Measurements from ENCODE around the gene CD52.
"Not testable (repeated sequence)": the region's sequence is repeated elsewhere in the genome, so short reads cannot be mapped to it uniquely, and the experiment has no call there.

CD52 gene

DNA sequence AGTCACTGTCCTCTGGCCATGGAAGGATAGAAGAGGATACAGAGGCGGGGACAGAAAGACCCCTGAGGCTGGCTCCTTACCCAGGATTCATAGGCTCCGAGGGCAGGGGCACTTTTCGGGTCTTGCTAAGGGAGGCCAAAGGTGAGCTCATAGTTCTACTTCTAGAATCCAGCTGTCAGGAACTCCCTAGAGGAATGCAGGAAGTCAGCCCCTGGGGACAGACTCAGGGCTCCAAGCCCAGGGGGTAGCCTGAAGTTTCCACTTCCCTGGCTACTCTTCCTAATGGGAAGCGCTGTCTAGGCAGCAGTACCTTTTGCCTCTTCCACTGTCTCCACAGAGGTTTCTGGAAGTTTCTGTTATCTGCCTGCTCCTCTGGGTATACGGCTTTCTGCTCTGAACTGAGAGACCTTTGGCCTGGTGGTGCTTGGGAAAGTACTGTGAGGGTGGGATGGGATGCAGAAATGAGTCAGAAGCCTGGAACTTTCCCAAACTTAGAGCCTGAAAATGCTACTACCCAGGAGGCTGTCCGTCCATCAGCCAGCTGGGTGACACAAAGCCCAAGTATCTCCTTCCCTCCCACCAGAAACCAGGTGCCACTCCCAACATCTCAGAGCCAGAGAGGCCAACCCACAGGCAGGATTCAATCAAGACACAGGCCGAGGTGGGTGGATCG lies 14.9 kb upstream of the CD52 start:
- no peak for DNase-seq

DNA sequence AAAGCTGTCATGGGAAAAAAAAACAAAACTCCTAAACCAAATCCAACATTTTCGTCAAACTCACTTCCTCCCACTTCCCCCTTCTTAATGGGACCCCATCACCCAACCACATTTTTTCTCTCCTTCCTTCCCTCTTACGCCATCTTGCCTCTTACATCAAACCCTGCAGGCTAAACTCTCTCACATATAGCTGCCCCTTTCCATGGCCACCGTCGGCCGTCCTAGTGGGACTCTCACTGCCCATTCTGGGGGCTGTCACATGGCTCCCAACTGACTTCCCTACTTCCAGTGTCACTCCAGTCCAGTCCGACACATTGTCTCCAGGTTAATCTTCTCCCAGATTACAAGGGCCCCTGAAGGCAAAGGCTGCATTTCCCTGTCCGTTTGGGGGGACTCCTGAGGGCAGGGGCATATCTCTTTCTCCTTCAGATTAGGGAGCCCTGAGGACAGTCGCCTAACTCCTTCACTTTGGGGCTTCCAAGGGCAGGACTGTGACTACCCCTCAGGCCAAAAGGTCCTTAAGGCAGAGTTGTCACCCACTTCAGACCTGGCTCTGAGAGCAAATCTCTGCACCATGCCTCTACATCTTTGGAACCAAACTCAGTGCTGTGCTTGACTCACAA lies 12.0 kb upstream of the CD52 start:
- no peak for DNase-seq

DNA sequence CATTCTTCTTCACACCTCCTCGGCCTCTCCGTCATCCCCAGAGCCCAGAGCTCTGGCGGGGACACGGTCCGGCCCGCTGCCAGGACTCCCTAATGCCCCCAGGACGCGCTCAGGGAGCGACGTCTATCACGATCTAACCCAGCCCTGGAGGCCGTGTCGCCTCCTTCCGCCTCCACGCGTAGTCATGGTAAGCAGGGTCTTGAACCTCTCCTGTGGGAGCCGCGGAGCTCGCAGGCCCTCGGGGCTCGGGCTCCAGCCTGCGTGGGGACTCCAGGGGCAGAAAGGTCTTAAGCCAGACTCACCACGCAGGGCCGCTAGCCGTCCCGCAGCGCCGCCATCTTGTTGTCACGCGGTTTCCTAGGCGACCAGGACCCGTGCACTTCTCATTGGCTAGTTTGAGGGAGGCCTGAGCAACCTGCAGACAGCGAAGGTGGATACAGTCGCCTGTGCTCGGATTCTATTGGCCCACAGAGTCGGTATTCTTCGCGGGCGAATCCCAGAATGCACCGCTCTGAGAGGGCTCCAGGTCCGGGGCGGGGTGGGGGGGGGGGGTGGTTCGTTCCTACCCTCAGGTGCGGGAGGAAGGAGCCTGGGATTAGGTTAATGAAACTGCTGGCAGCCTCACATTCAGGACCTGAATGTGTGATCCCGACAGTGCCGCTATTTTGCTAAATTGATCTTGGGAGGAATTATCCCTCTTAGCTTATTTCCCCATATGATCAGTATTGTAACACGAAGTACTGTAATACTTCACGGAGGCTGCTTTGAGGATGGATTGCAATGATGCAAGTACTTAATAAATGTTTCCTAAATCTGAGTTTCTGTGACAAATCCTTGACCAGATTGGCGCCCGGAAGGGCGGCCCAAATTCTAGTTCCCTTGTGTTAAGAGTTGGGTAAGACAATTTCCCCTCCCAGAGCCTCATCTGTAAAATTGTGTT lies 11.2 kb upstream of the CD52 start, which contains the start of gene UBXN11:
Gene UBXN11 (minus strand): TSS at position 347 of the 940 bp plus-strand sequence. CDS start 3,753 bp downstream, outside the sequence.
- DNase-seq = peak; percentile 84

- DNase-seq = no peak
Measured at GRCh38 chr1:26307363-26307781, 10.4 kb upstream of the CD52 start.

- not testable (repeated sequence) for DNase-seq
Measured at GRCh38 chr1:26307966-26308899, 9.5 kb upstream of the CD52 start.

DNA sequence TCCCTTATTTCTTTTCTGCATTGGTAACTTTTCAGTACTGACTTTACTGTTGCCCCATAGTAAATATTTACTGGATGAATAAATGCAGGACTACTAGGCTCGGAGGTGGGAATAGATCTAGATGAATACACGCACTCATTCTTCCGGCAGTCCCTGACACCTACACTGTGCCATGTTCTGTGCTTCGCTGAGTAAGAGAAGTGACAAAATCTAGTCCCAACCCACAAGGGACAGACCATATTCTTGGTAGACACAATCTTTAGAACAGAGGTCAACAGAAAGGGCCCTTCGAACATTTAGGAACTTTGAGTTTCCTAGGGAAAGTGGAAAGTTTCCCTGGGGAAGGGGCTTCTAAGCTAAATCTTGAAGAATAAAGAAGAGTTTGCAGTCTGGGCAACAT lies 3.3 kb upstream of the CD52 start:
- no peak for DNase-seq

- DNase-seq = no peak
Measured at GRCh38 chr1:26315874-26316850, 1.6 kb upstream of the CD52 start.

DNA sequence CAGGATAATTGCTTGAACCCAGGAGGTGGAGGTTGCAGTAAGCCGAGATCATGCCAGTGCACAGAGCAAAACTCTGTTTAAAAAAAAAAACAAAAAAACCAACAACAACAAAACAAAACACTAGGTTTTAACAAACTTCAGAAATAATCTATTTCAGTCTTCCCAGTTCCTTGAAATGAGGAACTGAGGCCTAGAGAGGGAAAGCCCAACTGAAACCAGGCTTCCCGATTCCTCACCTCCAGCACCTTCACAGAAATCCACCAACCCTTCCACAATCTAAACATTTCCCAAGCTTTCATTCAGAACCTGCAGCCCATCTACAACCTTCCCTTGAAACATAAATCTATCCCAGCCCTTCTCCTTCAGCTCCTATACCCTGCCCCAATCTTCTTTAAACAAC lies 612 bp upstream of the CD52 start:
- DNase-seq = no peak

DNA sequence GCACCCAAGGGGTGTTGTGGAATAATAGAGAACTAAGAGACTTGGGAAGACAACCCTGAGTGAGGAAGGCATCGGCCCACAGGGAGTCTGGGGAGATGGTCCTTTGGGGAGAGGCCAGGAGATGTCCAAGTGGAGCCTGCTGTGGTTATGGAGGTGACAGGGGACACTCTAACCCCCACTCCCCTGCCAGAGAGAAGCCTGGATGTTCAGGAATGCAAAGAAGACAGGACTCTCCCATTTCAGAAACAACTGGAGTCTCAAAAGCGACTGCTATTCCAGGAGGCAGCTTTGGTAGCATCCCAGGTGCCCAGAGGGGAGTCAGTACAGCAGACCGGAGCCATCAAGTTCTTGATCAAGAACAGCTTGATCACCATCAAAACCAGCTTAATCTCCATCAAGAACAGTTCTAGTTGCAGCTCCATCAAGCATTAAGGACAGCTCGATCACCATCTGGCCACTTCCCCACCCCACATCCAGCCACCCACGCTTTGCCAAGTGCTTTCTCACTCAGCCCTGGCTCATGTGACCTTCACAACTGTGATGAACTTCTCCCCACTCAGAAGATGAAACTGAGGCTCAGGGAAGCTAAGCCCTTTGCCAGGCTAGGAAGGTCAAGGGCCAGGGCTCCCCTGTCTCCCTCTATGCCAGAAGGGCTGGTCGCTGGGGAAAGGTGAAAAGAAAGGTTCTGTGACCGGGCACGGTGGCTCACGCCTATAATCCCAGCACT lies 743 bp downstream of the CD52 start:
- no peak for DNase-seq

- DNase-seq = no peak
Measured at GRCh38 chr1:26320896-26321295, 3.1 kb downstream of the CD52 start.

GRCh38 chr1:26321315-26322041 lies 3.7 kb downstream of the CD52 start:
- DNase-seq = peak; percentile 63

DNA sequence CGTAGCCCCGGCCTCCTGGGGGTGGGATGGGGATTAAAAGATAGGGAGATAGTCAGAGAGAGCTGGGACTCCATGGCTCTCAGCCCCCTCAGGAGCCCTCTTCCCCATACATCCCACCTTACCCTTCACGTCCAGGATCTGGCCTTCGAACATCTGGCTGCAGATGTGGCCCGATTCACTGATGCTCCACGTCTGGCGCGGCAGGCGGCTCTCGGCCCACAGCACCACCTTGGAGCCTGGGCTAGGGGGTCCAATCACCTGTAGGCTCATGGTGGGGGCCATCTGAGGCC lies 4.2 kb downstream of the CD52 start:
- no peak for DNase-seq

- DNase-seq = no peak
Measured at GRCh38 chr1:26323382-26323781, 5.6 kb downstream of the CD52 start.

DNA sequence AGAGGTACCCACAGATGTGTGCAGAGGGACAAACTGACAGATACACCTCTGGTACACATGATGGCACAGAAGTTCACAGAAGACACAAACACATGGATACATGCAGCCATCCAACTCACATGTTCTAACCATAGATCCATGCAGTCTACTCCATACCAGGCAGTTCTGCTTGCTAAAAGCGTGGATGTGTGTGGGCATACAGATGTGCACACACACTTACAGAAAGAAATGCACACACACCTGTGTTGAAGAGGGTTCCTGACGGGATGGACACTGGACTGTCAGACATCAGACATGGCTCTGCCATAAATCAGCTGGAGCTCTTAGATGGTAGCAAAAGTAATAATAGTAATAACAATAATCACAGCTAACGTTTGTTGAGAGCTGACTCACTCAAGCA lies 6.8 kb downstream of the CD52 start:
- no peak for DNase-seq

DNA sequence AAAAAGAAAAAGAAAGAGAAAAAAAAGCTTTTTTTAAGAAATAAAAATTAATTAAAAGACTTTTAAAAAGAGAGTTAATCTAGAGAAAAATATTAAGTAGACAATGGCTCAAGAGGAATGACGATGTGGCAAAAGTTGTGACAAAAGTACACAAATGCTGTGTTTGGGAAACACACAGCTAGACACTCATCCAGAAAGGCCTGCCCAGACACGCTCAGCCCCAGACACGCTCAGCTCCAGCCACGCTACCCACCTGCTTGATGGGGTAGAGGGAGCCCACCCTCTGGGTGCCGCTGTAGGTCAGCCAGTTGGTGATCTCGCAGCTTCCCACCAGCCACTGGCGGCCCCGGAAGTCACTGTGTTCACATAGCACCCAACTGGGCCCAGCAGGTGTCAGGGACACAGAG lies 10.2 kb downstream of the CD52 start:
- DNase-seq = no peak

DNA sequence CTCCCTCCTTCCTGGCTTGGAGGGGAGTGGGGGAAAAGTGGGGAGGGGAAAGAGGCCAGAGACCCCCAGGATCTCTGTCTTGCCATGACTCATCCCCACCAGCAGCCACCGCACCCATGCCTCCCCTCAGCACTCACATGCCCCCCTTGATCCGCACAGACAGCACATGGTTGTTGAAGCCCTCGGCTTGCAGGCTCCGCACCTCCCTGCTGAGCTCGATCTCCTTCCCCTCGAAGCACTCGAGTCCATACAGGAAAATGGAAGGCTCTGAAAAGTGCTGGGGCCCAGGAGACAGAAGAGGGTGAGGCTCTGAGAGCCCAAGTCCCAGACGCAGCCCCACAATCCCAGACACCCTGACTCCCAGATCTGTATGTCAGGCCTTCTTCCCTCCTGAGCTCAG lies 10.8 kb downstream of the CD52 start:
- DNase-seq = no peak

- DNase-seq = not testable (repeated sequence)
Measured at GRCh38 chr1:26329380-26329779, 11.6 kb downstream of the CD52 start.

DNA sequence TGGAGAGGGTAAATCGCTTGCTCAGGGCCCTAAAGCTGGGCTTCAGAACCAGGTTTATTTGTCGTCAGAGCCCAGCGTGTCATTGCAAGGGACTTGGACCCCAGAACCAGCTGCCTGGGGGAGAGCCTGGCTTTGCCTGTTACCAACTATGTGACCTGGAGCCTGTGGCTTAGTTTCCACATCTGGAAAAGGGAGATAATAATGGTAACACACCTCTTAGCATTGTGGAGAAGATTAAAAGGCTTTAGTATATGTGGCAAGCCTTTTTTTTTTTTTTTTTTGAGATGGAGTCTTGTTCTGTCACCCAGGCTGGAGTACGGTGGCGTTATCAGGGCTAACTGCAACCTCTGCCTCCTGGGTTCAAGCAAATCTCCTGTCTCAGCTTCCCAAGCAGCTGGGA lies 12.5 kb downstream of the CD52 start:
- no peak for DNase-seq

- DNase-seq = not testable (repeated sequence)
Measured at GRCh38 chr1:26333312-26333711, 15.6 kb downstream of the CD52 start.
